Measurements from ENCODE around the gene PRR5L.

GRCh38 chr11:36282926-36283325 is 13.2 kb upstream of the PRR5L start:
- TF ChIP-seq POLR2A (IDR thresholded peaks at IDR 0.05) (no peak), CTCF (IDR thresholded peaks at IDR 0.05) (no peak)

Measured in tibial nerve (tissue), 3 donors.